Hematopoietic multipotent progenitor cell treated with erythropoietin and hydrocortisone succinate and interleukin-3 and kit ligand, for 6 days (in vitro differentiated cells): ENCODE measurements around the gene ALK.

Source experiments
- DNase-seq: peaks from one replicate; pipeline ENCODE4 v3.0.0-alpha.2; 2015

Gene ALK

DNA sequence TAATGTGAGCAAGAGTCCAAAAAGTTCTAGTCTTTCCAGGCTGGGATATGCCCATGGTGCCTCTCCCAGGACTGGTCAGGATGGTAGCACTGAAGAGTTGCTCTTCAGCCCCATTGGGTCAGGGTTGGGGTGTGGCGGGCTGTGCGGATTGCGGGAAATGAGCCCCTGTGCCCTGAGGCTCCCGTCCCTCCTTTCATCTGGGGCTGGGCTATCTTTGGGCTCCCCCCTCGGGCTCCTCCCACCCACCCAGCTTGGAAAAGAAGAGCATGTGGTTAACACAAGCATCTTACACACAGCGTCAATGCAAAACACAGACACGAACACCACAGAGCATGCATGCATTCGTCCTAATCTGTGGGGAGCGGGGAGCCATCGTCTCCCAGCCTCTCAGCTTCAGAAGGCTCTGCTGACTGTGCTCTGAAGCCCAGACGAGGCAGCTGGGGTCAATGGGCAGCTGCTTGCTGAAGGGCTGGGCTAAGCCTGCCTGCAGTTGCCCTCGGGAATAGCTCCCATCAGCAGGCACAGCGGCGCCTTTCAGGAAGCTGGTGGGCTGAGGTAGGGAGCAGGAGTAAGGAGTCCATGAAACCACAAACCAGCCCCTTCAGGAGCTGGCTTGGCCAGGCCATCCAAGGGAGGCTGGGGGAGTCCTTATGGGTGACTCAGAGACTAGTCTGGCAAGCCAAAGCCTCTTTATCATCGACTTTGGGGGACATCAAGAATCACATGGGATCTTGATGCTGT lies 693.3 kb downstream of the ALK start:
- DNase-seq: no peak

DNA sequence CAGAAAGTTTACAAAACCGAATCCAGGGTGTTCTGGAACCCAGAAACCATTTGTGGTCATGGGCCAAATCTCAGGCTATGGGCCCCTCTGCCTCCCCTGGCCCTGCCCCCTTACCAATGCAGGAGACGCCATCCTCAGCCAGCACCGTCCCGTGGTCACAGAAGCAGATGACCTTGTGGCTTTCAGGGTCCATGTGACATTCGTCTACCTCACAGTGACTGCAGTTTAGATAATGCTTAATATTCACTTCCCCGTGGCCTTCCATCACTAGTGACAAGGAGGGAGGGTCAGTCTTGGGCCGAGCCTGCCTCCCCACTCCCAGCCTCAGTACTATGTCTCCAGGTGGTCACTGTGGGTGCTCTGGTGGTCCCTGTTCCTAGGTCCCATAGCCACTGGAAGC lies 694.6 kb downstream of the ALK start:
- no peak for DNase-seq

- no peak for DNase-seq
These were observed 695.0 kb downstream of the ALK start for GRCh38 chr2:29226375-29226774.

DNA sequence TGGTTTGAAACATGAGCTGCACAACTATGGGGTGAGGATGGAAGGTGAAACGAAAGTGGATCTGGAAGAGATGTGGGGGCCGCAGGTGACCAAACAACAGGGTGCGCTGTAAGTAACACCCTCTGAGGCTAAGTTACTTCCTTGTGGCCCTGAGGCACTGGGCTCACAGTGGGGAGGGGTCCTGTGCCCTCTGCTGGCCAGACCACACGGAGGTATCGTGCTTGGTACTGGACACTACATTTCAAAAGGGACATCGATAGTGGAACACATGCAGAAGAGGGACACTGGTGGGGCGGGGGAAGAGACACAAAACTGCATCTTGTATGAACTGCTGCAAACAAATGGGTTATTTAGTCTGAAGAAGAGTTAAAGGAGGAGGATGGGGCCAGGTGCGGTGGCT lies 695.6 kb downstream of the ALK start:
- no peak for DNase-seq

- DNase-seq: no peak
These were observed 696.5 kb downstream of the ALK start for GRCh38 chr2:29224693-29225551.

DNA sequence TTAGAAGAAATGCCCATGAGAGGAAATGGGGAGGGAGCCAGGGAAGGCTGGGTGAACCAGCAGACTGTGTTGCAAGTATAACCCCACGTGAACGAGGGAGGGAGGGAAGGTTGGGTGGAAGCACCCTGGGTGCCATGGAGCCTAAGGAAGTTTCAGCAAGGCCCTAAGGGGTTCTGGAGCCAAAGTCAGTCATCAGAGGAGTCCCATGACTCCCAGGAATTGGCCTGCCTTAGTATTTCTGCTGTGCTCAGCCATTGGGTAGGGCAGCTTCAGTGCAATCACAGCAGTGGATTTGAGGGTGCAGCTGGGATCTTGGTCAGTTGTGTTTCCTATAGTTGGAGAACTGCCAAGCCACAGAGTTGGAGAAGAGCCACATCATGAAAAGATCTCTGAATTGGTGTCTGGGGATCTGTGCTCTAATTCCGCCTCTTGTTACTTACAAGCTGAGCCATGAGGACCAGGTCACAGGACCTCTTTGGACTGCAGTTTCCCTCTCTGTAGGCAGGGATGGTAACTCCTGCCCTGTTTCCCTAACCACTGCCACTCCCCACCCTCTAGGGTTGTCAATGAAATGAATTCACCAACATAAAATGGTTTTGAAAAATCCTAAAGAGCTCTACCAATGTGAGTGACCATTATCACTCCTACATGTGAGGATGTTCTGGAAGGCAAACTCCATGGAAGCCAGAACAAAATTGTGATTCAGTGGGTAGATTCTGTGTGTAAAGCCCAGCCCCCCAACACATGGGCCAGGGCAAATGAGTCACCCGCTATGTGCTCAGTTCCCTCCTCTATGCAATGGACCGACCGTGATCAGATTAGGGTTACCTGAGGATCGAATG lies 697.3 kb downstream of the ALK start:
- peak; percentile 16 for DNase-seq

- no peak for DNase-seq
These were observed 698.1 kb downstream of the ALK start for GRCh38 chr2:29223257-29223656.

DNA sequence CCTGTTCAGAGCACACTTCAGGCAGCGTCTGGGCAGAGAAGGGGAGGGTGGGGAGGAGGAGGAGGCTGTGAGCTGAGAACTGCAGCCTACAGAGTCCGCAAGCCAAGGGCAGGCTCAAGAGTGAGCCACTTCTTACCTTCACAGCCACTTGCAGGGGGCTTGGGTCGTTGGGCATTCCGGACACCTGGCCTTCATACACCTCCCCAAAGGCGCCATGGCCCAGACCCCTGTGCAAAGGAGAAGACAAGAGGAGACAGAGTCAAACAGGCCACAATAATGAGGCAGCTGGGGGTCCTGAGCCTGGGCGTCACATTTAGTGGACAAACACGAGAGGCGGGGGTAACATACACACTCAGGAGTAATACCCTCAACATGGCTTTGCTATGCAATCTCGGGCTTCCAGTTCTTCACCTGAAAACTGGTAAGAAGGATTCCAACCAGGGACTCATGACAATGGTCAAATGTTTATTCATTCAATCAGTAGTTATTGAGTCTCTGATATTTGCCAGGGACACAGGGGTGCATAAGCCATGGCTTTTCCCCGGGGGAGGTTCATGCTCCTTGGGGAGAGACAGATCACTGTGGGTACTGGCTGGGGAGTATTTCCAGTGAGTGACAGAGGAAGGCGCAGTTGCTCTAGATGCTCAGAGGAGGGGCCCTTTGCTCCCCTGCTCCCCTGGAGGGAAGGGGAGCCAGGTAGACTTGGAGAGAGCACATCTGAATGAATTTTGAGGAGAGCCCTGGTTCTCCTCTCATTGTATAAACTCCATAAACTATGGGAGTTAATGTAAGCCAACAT lies 698.8 kb downstream of the ALK start:
- no peak for DNase-seq

DNA sequence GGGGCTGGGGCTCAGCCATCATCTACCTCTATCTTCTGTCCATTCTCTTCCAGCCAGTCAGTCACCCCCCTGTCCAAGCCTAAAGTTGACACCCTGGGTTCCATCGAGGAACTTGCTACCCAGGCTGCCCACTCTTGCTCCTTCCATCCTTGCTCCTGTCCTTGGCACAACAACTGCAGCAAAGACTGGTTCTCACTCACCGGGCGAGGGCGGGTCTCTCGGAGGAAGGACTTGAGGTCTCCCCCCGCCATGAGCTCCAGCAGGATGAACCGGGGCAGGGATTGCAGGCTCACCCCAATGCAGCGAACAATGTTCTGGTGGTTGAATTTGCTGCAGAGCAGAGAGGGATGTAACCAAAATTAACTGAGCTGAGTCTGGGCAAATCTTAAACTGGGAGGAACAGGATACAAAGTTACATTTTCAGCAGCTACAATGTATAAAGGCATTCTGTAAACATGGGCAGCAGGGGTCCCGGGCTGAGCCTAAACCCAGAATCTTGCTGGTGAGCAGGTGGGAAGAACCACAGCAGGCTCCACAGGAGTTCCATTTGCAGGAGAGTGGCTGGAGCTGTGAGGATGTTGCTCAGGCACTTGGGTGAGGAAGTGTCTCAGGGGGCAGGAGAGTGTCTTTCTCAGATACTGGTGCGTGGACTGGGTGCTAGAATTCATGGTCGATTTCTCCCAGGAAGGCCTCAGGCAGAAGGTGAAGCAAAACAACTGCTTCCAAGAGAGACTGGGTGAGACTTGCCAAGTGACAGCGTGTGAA lies 700.7 kb downstream of the ALK start:
- no peak for DNase-seq

GRCh38 chr2:29219374-29219773 lies 702.0 kb downstream of the ALK start:
- DNase-seq: no peak

DNA sequence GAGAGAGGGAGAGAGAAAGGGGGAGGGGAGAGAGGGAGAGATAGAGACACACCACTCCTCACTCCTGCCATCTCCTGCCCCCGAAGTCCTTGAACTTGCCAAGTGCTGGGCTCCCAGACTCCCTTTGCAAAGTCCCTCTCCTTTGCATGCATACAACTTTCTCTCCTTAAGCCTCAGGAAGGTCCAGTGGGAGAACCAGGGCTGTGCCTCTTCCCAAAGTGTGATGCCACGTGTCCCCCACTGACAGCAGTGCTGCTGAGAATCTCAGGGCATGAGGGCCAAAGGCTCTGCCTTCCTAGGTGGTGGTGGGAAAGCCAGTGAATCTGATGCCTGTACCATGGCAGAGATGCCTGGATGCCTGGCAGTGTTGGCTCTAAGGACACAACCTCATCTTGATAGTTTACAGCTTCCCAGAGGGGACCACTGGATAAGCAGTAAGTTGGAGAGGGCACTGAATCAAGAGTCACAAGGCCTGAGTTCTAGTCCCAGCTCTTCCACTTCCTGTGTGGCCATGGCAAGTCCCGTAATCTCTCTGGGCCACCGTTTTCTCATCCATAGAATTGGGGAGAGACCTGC lies 702.7 kb downstream of the ALK start:
- DNase-seq: no peak

DNA sequence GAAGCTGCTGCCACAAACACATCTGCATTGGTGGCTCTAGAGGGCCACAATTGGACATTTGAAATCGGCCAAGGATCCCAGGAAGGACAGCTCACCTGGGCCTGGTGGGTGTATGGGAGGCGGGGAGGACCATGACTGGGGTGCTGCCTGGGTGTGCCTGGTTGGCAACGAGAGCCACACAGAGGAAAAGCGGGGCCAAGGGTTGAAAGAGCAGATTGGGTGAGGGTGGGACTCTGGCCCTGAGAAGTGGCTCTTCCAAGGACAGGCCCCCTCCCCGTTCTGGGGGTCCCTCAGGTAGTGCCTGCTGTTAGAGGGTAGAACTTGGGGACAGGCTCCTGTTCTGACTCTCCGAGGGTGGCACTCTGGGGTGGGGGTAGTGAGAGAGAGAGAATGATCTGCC lies 703.3 kb downstream of the ALK start:
- DNase-seq: no peak

GRCh38 chr2:29216609-29216909 lies 704.8 kb downstream of the ALK start:
- DNase-seq: no peak

DNA sequence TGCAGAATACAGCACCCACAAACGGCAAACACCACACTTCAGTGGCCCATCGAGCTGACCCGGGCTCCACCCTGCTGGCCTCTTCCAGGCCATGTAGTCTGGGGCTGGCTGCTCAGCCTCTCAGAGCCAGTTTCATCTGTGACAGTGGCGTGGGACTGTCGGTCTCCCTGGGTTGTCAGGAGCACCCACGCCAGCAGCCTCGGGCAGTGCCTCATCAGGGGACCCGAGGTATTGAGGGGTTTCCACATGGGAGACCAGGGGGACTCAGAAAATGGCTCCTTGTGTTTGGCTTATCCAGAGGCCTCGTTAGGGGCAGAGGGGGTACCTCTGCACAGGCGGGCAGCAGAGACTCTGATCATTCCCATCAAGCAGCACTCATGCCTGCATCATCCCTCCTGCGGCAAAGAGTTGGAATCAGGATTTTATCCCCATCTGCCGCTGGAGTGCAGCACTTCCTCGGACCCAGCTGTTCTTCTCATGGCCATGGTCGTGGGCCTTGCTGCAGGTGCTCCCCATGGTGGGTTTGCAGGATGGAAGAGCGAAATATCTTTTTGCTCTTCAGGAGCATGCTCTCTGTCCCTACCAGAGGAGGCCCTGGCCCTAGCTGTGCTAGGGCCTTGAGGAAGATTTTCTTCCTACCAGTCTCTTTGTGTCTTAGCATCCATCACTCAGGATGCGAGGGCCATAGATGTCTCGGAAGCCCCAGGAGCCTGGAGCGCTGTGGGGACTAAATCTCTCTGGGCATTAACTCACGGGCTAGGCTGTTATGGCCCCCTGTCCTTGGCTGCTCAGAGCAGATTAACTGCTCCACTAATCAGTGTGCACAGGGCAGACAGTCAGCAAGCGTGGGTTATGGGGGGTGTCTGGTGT lies 705.4 kb downstream of the ALK start:
- DNase-seq: no peak

DNA sequence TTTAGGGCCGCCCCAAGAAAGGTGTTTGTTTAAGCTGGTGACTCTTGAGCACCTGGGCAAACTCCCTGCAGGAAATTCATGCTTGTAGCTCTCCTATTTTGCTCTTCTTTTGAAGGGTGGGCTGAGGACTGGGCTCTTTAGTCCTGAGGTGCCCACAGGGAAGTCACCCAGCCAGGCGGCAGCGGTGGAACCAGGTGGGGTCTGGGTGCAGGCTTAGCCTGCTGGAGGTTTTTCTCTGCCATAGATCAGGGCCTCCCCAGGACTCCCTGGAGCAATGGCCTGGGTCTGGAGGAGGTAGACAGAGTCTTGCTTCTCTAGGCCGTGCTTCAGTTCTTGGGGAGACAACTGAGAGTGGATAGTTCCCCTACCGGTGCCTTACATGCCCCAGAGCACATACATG lies 706.3 kb downstream of the ALK start:
- DNase-seq: no peak

- DNase-seq: no peak
These were observed 707.5 kb downstream of the ALK start for GRCh38 chr2:29213888-29214291.

DNA sequence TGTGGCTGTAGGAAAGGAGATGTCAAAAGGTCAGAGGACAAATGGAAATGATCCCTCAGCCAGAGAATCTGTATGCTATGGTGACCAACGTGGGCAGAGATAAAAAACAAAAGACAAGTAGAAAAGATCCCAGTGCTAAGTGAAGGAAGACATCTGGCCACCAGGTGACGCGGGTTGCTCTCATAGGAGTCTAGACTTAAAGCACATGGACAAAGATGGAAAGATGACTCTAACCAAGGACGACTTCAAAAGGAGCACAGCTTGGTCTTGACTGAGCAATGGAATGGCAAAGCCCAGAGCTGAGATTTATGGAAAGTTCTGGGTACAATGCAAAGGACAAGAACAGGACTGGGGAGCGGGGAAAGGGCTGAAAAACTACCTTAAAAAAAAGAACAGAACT lies 709.4 kb downstream of the ALK start:
- DNase-seq: no peak

DNA sequence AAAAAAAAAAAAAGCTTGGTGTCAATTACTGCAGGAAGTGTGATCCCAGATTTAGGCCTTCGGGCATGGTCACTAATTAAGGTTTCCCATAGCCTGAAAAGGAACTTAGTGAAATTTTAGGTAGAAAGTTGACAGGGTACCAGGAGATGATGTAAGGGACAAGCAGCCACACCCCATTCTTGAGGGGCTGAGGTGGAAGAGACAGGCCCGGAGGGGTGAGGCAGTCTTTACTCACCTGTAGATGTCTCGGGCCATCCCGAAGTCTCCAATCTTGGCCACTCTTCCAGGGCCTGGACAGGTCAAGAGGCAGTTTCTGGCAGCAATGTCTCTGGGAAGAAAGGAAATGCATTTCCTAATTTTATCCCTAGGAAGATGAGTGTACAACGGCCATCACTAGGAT lies 711.8 kb downstream of the ALK start:
- no peak for DNase-seq

GRCh38 chr2:29207352-29208148 lies 713.8 kb downstream of the ALK start:
- no peak for DNase-seq

- no peak for DNase-seq
These were observed 714.4 kb downstream of the ALK start for GRCh38 chr2:29206941-29207340.
